MCF 10A (cell line): ENCODE data around the gene TRIM63. TPM values are rescaled to one million over a fixed set of nuclear protein-coding genes. Genes with fewer than 3 reads are reported as not detected.

Source experiments
- BruUV-seq: library from RNA; stranded (reverse); fragments of 400-500 nt; replicated peaks from 2 replicates; lab custom pipeline; 2021; lab: Mats Ljungman, UMichigan
- CTCF ChIA-PET: fragments of 300-600 bp; sonication (Branson Sonifier 250); formaldehyde crosslinking; extraction: SDS; loops from one replicate; lab custom pipeline; 2021; ENCODE audit warnings: antibody characterized with exemption, inconsistent platforms; lab: Yijun Ruan, JAX
- POLR2A ChIA-PET: fragments of 300-600, 350-650 bp; sonication (Branson Sonifier 250); formaldehyde crosslinking; extraction: SDS; loops from one replicate; lab custom pipeline; 2020; ENCODE audit warnings: antibody characterized with exemption, inconsistent platforms; lab: Yijun Ruan, JAX
- DNase-seq: peaks from one replicate; pipeline ENCODE4 v3.0.0-alpha.2; 2018; ENCODE audit not compliant: unreplicated experiment
- H3K27ac Mint-ChIP-seq: one replicate; pipeline ENCODE4 v1.8.0; 2022; ENCODE audit warnings: mild to moderate bottlenecking, low read depth, mixed read lengths; ENCODE audit not compliant: unreplicated experiment
- H3K27me3 Mint-ChIP-seq: one replicate; pipeline ENCODE4 v1.8.0; 2022; ENCODE audit warnings: mixed read lengths; ENCODE audit not compliant: insufficient read depth, unreplicated experiment
- H3K36me3 Mint-ChIP-seq: one replicate; pipeline ENCODE4 v1.8.0; 2022; ENCODE audit warnings: mild to moderate bottlenecking, moderate library complexity, mixed read lengths; ENCODE audit not compliant: insufficient read depth, unreplicated experiment
- H3K4me1 Mint-ChIP-seq: one replicate; pipeline ENCODE4 v1.8.0; 2022; ENCODE audit warnings: mixed read lengths; ENCODE audit not compliant: insufficient read depth, unreplicated experiment
- H3K4me3 Mint-ChIP-seq: one replicate; pipeline ENCODE4 v1.8.0; 2022; ENCODE audit warnings: mild to moderate bottlenecking, moderate library complexity, mixed read lengths; ENCODE audit not compliant: unreplicated experiment
- H3K9me3 Mint-ChIP-seq: one replicate; pipeline ENCODE4 v1.8.0; 2022; ENCODE audit warnings: mixed read lengths; ENCODE audit not compliant: unreplicated experiment
- CTCF ChIP-seq: fragments of 200-600 bp; IDR thresholded peaks from one replicate; pipeline ENCODE4 v1.8.0; 2022; ENCODE audit warnings: antibody characterized with exemption, mild to moderate bottlenecking; ENCODE audit not compliant: unreplicated experiment
- intact Hi-C: fragments of 100-400 bp; cut with micrococcal nuclease; formaldehyde crosslinking; loops from 2 replicates; pipeline ENCODE4 v1.14.1; 2022
- total RNA-seq: library from RNA; stranded (reverse); gene quantifications from 2 replicates; pipeline ENCODE4 v1.2.3, GENCODE V29; 2022

TRIM63 gene
- total RNA-seq, 1 experiment from 2014 or later, result not detected

DNA sequence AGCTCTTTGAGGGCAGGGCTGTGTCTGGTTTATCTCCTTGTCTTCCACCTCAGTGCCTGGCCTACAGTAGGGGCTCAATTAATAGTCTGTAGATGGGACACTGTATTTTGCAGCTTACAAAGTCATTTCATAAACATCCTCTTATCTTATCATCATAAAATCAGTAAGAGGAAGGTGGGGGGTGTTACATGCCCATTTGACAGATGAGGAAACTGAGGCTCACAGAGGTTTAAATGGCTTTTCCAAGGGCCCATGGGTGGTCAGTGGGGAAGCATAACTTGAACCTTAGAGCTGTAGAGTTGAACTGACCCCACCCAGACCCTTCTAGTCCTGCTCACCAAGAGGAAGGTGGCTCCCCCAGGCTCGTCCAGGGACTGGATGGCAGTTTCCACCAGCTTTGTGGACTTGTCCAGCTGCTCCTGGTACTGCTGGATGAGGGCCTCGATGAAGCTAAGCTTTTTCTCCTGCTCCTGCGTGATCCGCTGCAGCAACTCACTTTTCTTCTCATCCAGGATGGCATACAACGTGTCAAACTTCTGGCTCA, 9.3 kb downstream of the TRIM63 start:
- Mint-ChIP-seq H3K9me3 (no peaks in the 10 kb centered on the region), H3K4me1 (no peaks in the 10 kb centered on the region), H3K27me3 (peaks cover 50% of the 10 kb centered on the region), H3K4me3 (no peak overlapping the region), H3K36me3 (no peaks in the 10 kb centered on the region), H3K27ac (no peak overlapping the region)
- DNase-seq, result no peak
- ChIA-PET CTCF (interaction anchor here (0.6 to 2.5 kb wide), 3 partner anchors 22 to 120 kb away, joined by 3 to 8 read pairs (median 3); no protein-coding TSS in a partner anchor), POLR2A (interaction anchor here (0.7 kb wide), 1 partner anchor 374 kb away, joined by 3 read pairs; the partner anchor contains the start of gene DHDDS)
- no peak for TF ChIP-seq CTCF
- intact Hi-C loops, result no loop called here
- no TSS peak for BruUV-seq

GRCh38 chr1:26057189-26057588, 10.2 kb downstream of the TRIM63 start:
- Mint-ChIP-seq H3K4me3 (no peak overlapping the region), H3K36me3 (no peaks in the 10 kb centered on the region), H3K9me3 (no peaks in the 10 kb centered on the region), H3K4me1 (no peaks in the 10 kb centered on the region), H3K27ac (no peak overlapping the region), H3K27me3 (peaks cover 50% of the 10 kb centered on the region)
- ChIA-PET POLR2A (no interaction called here), CTCF (interaction anchor here (2.5 kb wide), 1 partner anchor 21 kb away, joined by 8 read pairs; no protein-coding TSS in a partner anchor)
- DNase-seq, result no peak
- no TSS peak for BruUV-seq
- TF ChIP-seq CTCF, result no peak
- intact Hi-C loops, result no loop called here

- Mint-ChIP-seq H3K9me3 (no peaks in the 10 kb centered on the region), H3K27ac (no peak overlapping the region), H3K27me3 (peaks cover 48% of the 10 kb centered on the region), H3K36me3 (no peaks in the 10 kb centered on the region), H3K4me3 (no peak overlapping the region), H3K4me1 (no peaks in the 10 kb centered on the region)
- ChIA-PET CTCF (interaction anchor here (0.6 to 0.8 kb wide), 3 partner anchors 19 to 245 kb away, joined by 3 read pairs; no protein-coding TSS in a partner anchor), POLR2A (no interaction called here)
- no peak for DNase-seq
- intact Hi-C loops, result no loop called here
- TF ChIP-seq CTCF, result no peak
- no TSS peak for BruUV-seq
These were observed 12.4 kb downstream of the TRIM63 start for GRCh38 chr1:26055041-26055440.

DNA sequence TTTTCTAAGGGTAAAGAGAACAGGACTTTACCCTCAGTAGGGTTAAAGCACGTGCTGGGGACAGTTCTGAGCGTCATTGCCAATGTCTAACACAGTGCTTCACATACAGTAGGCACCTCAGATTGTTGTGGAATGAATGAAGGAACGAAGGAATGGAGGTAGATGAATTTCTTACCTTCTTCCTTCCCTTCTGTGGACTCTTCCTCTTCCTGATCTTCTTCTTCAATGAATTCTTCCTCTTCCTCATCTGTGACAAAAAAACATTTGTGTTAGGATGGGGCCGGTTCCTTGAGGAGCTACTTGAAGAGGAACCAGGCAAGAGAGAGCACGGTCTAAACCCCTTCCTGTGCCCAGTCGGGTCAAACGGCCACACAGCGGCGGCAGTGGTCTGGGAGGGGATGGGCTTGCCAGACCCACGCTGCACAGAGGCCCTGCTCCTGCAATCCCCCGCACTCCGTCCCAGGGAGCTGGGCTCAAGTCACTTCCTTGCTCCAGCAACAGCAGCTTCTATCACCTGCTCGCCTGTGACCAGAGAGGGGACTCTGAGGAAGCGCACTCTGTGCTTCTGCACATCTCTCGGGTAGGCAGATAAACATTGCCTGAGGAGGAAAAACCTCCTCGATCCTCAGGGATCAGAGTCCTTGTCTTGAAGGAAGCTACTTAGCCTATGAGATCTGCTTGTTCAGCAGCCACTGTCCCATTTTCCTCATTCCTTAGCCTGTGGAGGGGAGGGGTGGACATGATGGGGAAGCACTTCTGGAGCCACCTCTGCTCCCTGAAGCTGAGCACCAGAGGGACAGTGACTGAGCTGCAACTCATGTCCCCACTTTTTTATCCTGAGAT, 13.5 kb downstream of the TRIM63 start:
- Mint-ChIP-seq H3K9me3 (no peaks in the 10 kb centered on the region), H3K27me3 (peaks cover 47% of the 10 kb centered on the region), H3K27ac (no peak overlapping the region), H3K4me3 (no peak overlapping the region), H3K4me1 (no peaks in the 10 kb centered on the region), H3K36me3 (no peaks in the 10 kb centered on the region)
- POLR2A ChIA-PET, result interaction anchor here (1.0 kb wide), 1 partner anchor 12 kb away, joined by 3 read pairs; no protein-coding TSS in a partner anchor
- no peak for DNase-seq
- TF ChIP-seq CTCF, result no peak
- intact Hi-C loops, result no loop called here
- BruUV-seq, result no TSS peak
- CTCF ChIA-PET, result interaction anchor here (0.7 to 0.8 kb wide), 3 partner anchors 8 to 244 kb away, joined by 3 to 4 read pairs (median 3); no protein-coding TSS in a partner anchor
